SU-DHL-6 (cell line): ENCODE measurements around the gene LILRA5.

Source experiments
- H2AFZ ChIP-seq: fragments of 200-600 bp; sonication (generic); 2 replicates; pipeline ENCODE4 v1.6.1; 2014; ENCODE audit warnings: low read depth, mild to moderate bottlenecking, moderate library complexity, mixed read lengths, antibody characterized with exemption, low read length; ENCODE audit not compliant: severe bottlenecking
- H3F3A ChIP-seq: fragments of 200-600 bp; shearing (Covaris generic); 2 replicates; pipeline ENCODE4 v1.6.0; 2016; ENCODE audit warnings: antibody characterized with exemption, mild to moderate bottlenecking; ENCODE audit not compliant: insufficient read depth
- H3K27ac ChIP-seq: fragments of 200-600 bp; sonication (generic); 2 replicates; pipeline ENCODE4 v1.5.1; 2016; ENCODE audit warnings: low read depth, mild to moderate bottlenecking, low read length, moderate library complexity, mixed read lengths
- H3K27me3 ChIP-seq: fragments of 200-600 bp; sonication (generic), shearing (Covaris generic); 2 replicates; pipeline ENCODE4 v1.6.0; 2014; ENCODE audit warnings: mild to moderate bottlenecking, low read length
- H3K36me3 ChIP-seq: fragments of 200-600 bp; sonication (generic); 2 replicates; pipeline ENCODE4 v1.6.1; 2014; ENCODE audit warnings: mild to moderate bottlenecking, low read length, mixed read lengths
- H3K4me2 ChIP-seq: fragments of 300-600, 200-600 bp; shearing (Covaris generic), sonication (generic); 2 replicates; pipeline ENCODE4 v1.6.0; 2014; ENCODE audit warnings: low read length, low read depth, mild to moderate bottlenecking; ENCODE audit not compliant: poor library complexity, severe bottlenecking
- H3K4me3 ChIP-seq: fragments of 200-600 bp; sonication (generic); 2 replicates; pipeline ENCODE4 v1.5.1; 2014; ENCODE audit warnings: antibody characterized with exemption, low read length, mild to moderate bottlenecking, mixed read lengths; ENCODE audit not compliant: insufficient read depth, poor library complexity, severe bottlenecking
- H3K79me2 ChIP-seq: fragments of 200-600 bp; sonication (generic); 2 replicates; pipeline ENCODE4 v1.6.1; 2014; ENCODE audit warnings: mild to moderate bottlenecking, low read length, moderate library complexity; ENCODE audit not compliant: insufficient read depth
- H3K9ac ChIP-seq: fragments of 200-600 bp; sonication (generic); 2 replicates; pipeline ENCODE4 v1.7.0; 2014; ENCODE audit warnings: mild to moderate bottlenecking, low read length
- H3K9me2 ChIP-seq: fragments of 200-600 bp; sonication (generic); replicated peaks from 2 replicates; pipeline ENCODE4 v1.6.1; 2014; ENCODE audit warnings: low read length; ENCODE audit not compliant: insufficient read depth
- H3K9me3 ChIP-seq: fragments of 200-600 bp; sonication (generic); 2 replicates; pipeline ENCODE4 v1.6.1; 2014; ENCODE audit warnings: low read length, mixed read lengths; ENCODE audit not compliant: insufficient read depth
- H4K20me1 ChIP-seq: fragments of 200-600 bp; sonication (generic); 2 replicates; pipeline ENCODE4 v1.6.1; 2014; ENCODE audit warnings: low read depth, mild to moderate bottlenecking, antibody characterized with exemption, low read length, moderate library complexity, mixed read lengths
- EZH2phosphoT487 ChIP-seq: fragments of 200-600 bp; sonication (generic), shearing (Covaris generic); conservative IDR thresholded peaks from 2 replicates; pipeline ENCODE4 v1.6.1; 2018; ENCODE audit warnings: mild to moderate bottlenecking, antibody characterized with exemption, low read length, moderate library complexity, mixed read lengths
- TF ChIP-seq, protein P1 (sequence below): fragments of 200-600 bp; sonication (generic); IDR thresholded peaks from one replicate; pipeline ENCODE4 v1.5.1; 2017; ENCODE audit warnings: antibody characterized with exemption, mild to moderate bottlenecking, low read length, moderate library complexity; ENCODE audit not compliant: insufficient read depth, poor library complexity, severe bottlenecking

LILRA5 gene

DNA sequence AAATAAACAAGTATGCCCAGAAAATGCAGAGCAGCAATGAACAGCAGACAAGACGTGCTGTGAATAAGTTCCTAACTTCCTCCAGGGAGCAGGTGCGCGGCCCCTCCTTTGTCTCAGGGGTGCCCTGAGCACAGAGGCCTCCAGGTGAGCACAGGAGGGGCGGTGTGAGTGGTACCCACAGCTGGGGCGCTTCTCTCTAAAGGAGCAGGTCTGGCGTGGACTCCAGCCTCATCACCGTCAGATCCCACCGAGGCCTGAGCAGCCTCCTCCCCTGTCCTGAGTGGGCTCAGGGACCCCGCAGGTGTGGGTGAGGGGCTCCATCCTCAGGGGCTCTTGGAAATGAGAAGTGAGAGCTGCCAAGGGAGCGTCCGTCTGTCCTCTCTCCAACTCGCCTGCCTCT, 3.2 kb downstream of the LILRA5 start:
- H3K4me2 ChIP-seq = no peak overlapping the region
- no peaks in the 10 kb centered on the region for H3K79me2 ChIP-seq
- no peaks in the 10 kb centered on the region for H3F3A ChIP-seq
- no peak overlapping the region for H3K27ac ChIP-seq
- no peak for TF ChIP-seq EZH2phosphoT487
- TF ChIP-seq, protein P1, sequence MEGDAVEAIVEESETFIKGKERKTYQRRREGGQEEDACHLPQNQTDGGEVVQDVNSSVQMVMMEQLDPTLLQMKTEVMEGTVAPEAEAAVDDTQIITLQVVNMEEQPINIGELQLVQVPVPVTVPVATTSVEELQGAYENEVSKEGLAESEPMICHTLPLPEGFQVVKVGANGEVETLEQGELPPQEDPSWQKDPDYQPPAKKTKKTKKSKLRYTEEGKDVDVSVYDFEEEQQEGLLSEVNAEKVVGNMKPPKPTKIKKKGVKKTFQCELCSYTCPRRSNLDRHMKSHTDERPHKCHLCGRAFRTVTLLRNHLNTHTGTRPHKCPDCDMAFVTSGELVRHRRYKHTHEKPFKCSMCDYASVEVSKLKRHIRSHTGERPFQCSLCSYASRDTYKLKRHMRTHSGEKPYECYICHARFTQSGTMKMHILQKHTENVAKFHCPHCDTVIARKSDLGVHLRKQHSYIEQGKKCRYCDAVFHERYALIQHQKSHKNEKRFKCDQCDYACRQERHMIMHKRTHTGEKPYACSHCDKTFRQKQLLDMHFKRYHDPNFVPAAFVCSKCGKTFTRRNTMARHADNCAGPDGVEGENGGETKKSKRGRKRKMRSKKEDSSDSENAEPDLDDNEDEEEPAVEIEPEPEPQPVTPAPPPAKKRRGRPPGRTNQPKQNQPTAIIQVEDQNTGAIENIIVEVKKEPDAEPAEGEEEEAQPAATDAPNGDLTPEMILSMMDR = no peak
- no peaks in the 10 kb centered on the region for H4K20me1 ChIP-seq
- no peak overlapping the region for H3K4me3 ChIP-seq
- H2AFZ ChIP-seq = no peak overlapping the region
- no peaks in the 10 kb centered on the region for H3K9me2 ChIP-seq
- no peaks in the 10 kb centered on the region for H3K9me3 ChIP-seq
- no peak overlapping the region for H3K9ac ChIP-seq
- H3K27me3 ChIP-seq = no peaks in the 10 kb centered on the region
- no peaks in the 10 kb centered on the region for H3K36me3 ChIP-seq

DNA sequence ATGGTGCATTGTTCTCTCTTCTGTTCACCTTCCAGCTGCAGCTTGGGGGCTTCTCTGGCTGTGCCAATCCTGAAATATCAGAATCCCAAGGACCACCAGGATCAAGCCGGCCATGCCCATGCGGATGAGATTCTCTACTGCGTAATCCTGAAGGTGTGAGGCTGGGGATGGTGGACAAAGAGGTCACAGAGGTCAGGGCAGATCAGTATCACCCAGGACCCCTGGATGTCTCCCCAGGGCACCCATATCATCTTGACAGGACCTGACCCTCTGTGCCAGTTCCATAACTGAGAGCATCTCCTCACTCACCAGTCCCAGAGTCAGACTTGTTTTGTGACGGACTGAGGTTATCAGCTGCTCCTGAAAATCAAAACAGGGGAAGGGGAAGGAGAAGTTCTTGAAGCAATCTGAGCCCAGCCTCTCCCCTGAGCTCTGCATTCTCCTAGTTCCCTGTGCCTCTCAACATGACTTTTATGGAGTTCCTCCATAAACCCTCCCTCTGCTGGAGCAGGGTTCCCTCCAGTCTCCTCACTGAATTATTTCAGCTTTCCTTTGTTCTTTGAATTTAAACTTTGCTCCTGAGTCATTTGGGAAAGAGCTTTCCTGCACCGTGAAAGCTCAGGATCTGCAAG, 5.5 kb downstream of the LILRA5 start:
- Histone ChIP-seq H2AFZ (no peak overlapping the region), H3K4me3 (no peak overlapping the region), H3K27me3 (no peaks in the 10 kb centered on the region), H3F3A (no peaks in the 10 kb centered on the region), H4K20me1 (no peaks in the 10 kb centered on the region), H3K9me2 (no peaks in the 10 kb centered on the region), H3K36me3 (no peaks in the 10 kb centered on the region), H3K79me2 (no peaks in the 10 kb centered on the region), H3K9ac (no peak overlapping the region), H3K9me3 (no peaks in the 10 kb centered on the region), H3K4me2 (no peak overlapping the region), H3K27ac (no peak overlapping the region)
- TF ChIP-seq EZH2phosphoT487 = no peak
- TF ChIP-seq, protein P1 = no peak

DNA sequence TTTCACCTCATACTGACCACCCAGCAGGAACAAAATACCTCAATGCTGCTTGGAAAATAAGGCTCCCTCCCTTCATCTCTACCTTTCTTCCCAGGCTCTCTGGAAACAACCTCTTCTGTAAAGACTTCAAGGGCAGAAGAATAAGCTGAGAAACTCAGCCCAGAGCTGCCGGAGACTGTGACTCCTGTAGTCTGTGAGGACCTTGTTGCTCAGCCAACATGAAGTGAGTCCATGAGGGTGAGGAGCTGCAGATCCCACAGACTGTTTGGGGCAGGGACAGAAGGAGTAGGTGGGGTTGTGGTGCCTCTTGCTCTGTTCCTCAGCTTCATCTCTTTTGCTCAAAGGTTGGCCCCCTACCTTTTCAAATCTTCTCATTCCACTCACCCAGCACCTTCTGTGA, 7.8 kb downstream of the LILRA5 start:
- no peaks in the 10 kb centered on the region for H3K9me3 ChIP-seq
- no peak overlapping the region for H3K9ac ChIP-seq
- H4K20me1 ChIP-seq = no peaks in the 10 kb centered on the region
- H3K4me2 ChIP-seq = no peak overlapping the region
- no peaks in the 10 kb centered on the region for H3K79me2 ChIP-seq
- H3K27me3 ChIP-seq = no peaks in the 10 kb centered on the region
- no peaks in the 10 kb centered on the region for H3K36me3 ChIP-seq
- TF ChIP-seq EZH2phosphoT487 = no peak
- TF ChIP-seq, protein P1 = no peak
- H3F3A ChIP-seq = no peaks in the 10 kb centered on the region
- H3K4me3 ChIP-seq = no peak overlapping the region
- H3K27ac ChIP-seq = no peak overlapping the region
- no peak overlapping the region for H2AFZ ChIP-seq
- no peaks in the 10 kb centered on the region for H3K9me2 ChIP-seq
